HG02610 (cell line): ENCODE data around the gene ANKH.

Source experiments
- ATAC-seq: cut with Tn5 transposase; IDR thresholded peaks from one replicate; pipeline ENCODE4 v1.9.1; 2021; ENCODE audit warnings: mild to moderate bottlenecking, moderate library complexity; ENCODE audit not compliant: unreplicated experiment

ANKH gene

DNA sequence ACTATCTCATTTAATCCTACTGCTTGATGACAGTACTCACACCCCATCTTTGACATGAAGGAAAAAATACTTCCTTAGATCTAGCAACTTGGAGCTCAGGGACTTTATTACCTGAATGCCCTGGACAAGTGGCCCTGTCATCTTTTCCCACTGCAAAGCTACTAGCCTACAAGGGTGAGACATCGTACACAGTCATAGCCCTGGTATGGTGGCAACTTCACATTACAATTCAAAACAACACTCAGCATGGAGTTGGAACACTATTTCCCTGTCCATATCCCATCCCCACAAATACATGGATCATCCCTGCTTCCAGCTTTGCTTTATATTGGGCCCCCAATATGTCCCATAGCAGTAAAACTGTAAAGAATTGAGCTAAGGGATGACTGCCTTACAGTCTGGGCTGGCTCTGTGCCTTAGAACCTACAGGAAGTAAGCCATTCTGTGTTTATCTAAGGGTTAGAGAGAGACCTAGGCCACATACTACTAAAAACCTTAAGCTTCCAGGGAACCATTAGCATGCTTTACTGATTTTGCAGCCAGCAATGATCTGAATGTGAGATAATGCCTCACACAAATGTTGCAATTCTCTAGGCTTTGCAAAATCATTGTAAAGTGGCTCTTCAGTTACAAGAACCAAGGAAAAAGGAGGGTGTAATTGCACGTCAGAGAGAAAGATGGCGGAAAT lies 151.2 kb downstream of the ANKH start:
- no peak for ATAC-seq

DNA sequence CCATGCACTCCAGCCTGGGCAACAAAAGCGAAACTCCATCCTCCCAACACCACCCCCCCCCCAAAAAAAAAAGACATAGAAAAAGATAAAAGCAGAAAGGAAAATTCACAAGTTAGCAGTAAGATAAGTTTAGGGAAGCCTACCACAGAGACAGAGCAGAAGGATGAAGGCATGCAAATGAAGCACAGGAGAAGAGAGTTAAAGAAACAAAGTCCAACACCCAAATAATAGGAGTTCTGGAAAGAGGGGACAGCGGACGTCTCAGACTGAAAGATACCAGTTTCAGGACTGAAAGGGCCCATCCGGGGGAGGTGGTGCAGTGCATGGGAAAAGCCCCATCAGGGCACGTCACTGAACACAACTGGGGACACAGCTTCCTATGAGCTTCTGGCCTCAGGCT lies 152.8 kb downstream of the ANKH start:
- no peak for ATAC-seq

DNA sequence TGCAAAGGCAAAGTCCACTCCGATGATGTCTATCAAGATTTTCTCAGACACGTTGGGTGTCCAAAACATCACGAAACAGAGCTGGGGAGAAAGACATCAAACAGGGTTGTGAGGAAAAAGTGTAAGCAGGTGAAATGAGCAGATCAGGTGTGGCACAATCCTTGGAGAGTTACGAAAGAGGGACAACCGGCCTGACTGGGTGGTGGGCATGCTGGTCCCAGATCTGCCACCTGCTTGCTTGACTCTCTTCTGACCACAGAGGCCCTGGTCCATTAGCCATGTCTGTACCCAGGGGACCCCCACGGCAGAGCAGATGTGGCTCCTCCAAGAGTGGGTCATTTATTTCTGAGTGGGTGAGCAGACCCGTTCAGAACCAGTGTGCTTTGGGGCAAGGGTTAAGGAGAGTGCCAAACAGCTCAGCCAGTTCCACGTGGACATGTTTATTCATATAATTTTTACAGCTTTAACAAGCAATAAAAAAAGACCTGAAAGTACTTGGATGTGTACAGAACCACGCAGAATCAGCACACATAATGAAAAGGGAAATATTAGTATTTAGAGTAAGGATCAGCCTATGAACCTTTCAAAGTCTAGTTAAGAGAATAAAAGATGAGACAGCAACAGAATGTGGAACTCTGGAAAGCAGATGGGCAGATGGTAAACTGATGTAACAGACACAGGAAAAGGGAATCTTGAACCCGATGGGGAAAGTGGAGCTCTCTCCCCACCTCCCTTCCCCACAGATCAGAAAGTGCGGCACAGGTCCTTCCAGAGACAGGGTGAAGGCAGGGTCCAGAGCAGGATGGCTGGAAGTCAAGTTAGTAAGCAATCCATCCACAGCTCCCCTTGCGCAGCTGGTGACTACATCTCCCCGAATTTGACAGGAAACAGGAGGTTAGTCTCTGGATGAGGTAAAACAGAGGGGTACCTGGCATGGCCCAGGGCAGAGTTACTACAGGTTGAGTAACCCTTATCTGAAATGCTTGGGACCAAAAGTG lies 154.5 kb downstream of the ANKH start:
- no peak for ATAC-seq

DNA sequence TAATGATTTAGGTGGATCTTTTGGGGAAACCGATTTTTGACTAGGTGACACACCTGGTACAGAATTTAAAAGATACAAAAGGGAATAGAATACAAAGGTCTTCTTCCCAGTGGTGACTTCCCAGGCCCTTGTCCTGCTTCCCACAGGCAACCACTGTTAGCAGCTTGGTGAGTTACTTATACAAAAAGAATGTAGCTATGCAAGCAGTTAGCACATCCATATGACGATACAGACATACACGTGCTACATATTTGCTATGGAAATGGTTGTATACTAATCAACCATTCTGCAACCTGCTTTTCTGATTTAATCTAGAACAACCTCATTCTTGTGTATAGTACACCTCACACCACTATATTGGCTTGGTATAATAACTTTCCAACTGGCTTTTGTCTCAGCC lies 156.1 kb downstream of the ANKH start:
- ATAC-seq = no peak

DNA sequence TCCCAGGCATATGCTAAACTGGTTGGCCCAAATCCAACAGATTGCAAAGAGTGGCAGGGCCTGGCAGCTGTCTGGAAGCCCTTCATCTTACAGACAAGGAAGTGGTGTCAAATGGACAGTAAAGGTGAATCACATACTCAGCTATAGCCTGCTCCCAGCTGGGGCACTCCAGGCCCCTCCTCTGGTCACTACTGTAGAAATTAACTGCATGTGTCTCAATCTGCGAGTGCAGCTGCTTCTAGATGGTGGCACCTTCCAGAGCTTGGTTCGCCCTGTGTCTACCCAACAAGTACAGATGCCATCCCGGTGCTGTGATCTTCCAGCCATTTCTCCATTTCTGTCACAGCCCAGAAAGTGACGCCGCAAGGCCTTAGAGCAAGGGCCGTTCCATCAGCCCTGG lies 156.9 kb downstream of the ANKH start:
- no peak for ATAC-seq

DNA sequence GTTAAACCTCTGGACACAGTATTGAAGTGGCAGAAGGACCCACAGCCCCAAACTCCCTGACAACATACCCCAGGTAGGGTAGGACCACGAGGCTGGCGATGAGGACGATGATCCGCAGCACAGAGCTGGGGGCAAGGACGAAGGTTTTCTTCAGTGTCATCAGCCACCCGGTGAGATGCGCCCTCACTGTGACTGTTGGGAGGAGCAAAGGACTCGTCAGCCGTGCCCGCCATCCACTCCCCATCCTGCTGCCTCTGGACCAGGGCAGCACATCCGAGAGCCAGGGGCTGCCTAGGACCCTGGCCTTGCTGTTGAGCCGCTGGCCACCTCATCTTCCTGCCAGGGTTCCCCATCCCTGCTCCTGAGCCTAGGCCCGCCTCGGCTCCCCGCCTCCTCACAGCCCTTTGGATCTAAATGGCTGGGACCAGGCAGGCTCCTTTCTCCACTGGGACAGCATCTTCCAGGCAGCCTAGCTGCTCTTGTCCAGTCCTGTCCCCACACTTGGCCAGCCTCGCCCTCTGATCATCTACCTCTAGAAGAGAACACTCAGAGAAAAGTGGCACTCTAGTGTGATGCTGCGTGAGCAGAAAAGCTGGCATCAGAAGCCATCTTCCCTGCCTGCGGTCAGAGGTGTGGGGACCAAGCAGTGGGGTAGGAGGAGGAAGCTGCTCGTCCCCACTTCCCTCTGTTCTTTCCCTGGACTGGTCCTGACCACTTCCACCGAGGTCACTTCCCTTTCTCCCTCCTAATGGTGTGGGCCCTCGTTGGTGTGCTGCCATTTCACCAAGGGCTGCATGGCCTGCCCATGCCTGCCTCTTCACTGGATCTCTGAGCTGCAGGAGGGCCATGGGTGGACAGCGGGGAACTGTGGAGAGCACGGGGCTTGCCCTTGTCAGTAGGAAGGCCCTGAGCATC lies 157.8 kb downstream of the ANKH start:
- ATAC-seq = no peak

DNA sequence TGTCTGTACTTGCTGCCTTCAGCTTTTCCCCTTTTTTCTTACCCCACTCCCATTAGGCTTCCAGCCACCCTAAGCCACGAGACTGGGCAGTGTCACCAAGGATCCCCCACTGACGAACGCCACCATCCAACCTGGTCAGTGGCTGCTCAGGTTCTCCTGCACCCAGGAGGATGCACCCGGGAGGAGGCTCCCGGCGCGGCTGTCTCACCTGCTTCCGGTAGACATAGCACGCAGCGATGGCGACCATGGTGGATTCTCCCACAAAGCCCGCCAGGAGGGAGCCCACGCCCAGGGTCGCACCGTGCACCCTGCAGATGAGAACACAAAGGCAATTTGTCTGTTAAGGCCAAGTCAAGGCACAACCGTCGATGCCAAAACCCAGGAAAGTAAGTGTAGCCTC lies 158.9 kb downstream of the ANKH start:
- ATAC-seq = no peak

DNA sequence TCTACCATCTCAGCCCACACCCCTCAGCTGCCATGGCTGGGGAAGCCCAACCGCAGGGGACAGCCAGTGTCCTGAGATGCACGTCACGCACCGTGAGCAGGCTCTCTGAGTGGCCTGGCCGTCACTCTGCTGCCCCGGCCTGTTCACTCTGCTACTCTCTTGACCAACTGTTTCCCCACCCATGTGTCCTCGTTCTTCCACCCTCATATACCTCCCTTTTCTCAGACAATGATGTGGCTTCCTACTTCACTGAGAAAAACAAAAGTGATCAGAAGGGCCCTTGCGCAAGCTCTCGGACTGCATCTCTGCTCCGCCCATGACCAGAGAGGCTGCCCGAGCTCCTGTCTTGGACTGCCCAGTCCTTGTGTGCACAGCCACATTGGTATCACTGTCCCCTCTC lies 159.4 kb downstream of the ANKH start:
- ATAC-seq = no peak

DNA sequence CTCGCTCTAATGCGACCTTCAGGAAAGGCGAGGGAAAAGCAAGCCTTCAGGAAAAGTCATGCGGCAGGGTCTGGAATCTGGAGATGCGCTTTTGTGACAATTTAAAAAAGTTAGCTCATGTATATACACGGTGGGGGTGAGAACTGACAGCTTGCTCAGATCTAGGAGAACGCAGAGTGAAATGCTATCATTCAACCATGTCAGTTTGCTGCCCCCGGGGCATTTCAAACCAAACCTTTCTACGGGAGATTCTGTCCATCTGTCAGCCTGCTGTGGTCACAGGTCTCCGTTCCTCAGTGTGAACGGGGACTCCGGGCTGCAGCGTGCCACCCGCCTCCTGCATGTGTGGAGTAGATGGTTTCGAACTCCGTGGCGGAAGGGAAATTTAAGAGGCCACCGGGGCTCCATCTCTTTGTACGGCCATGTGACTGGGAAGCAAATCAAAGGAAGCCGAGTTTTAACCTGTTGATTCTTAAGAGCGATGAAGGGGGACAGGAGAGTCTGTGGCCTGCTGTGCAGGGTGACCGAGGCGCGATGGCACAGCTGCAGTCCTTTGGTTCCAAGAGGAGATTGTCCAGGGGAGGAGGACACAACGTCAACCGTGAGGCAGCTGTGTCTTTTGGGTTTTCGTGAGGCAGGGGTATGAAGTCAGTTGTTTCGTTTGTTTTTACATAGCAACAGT lies 161.1 kb downstream of the ANKH start:
- no peak for ATAC-seq

DNA sequence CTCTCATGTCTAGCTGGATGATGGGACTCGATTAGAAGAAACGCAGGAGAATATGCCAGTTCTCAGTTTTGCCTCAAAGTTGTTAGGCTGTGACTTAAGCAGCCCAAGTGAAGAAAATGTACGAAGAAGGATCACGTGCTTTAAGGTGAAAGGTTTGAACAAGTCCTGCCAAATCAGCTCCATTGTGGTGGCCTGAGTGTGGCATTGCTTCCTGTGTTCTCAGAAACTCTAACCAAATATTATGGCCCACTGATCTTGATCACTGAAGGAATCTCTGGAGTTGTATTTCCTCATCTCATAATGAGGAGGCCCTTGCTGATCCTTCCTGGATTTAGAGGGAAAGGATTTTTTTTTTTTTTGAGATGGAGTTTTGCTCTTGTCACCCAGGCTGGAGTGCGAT lies 163.0 kb downstream of the ANKH start:
- ATAC-seq = no peak

DNA sequence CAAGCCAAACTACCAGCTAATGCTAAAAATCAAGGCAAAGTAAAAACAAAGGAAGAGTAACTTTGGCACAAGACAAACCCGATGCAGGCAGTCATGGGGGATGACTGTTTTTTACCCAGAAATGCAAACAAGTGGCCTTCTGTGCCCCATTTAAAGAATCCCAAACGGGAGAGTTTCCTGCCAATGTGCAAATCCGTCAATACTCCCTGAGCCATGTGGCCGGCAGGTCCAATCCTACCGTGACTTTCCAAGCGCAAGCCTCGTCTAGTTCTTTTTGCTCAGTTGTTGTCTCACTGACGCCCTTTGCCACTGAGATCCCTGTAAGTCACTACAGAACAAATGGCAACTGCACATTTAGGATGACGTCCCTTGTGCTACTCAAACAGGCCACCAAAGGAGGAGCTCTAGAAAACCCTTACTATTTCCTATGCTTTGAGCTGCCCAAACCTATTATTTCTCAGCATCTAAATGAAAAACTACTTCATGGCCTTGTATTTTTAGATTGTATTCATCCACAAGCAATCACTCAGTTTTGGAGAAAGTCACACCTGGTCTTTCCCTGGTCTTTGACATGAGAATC lies 163.7 kb downstream of the ANKH start:
- no peak for ATAC-seq

DNA sequence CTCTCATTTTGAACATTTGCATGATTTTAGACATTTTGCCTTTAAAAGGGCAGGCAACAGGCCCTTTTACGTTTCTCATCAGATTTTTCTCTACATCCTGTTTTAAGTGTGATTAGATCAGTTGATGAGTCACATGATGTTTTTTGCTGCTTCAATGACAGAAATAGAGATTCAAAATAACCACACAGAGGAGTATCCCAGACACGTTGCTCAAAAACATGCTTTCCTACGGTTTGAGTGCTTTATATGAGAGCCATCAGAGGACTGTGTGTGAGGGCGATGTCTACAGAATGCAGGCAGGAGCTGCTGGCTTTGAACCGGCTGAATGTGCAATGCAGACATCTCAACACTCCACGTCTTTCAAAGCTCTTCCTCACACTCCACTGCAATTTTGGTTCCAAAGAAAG lies 165.0 kb downstream of the ANKH start:
- ATAC-seq = no peak

DNA sequence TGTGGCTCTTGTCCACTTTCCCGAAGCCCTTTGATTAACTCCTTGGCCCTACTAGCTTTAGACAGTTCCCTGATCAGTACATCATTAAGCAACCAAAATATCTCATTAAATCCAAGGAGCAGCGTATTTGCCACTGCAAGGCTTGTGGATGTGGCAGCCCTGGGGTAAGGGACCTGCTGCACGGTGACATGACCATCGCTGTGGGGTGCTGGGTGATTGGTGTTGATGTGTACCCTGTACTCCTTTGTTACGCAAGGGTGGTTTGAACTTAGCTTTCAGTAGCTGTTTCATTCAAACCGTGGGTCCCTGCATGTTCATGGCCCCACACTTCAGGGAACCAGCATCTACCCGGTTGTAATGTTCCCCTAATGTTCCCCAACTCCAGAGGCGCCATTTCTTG lies 166.0 kb downstream of the ANKH start:
- ATAC-seq = no peak

DNA sequence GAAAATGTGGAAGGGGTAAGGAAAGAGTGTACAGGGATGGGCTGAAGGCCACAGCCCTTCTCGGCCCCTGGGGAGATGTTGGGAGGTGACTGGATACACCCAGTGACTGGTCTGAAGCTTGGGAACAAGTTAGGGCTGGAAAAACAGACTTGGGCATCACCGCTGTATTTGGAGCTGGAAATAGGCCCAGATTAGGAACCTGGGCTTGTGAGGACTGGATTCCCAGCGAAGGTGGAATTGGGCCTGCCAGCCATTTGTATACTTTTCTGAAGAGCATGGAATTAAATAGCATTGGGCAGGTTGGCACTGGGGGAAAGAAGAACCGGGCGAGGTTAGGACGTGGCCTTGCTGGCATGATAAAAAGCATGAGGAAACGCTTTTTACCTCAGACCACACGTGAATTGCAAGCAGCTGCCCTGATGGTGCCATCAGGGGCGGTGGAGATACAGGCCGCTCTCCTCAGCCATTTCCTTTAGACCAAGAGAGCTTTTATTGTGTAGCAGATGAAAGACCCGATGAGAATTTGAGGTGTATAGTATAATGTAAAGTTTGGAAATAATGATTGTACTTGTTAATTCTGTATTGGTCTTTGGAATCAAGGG lies 169.2 kb downstream of the ANKH start:
- ATAC-seq = no peak

DNA sequence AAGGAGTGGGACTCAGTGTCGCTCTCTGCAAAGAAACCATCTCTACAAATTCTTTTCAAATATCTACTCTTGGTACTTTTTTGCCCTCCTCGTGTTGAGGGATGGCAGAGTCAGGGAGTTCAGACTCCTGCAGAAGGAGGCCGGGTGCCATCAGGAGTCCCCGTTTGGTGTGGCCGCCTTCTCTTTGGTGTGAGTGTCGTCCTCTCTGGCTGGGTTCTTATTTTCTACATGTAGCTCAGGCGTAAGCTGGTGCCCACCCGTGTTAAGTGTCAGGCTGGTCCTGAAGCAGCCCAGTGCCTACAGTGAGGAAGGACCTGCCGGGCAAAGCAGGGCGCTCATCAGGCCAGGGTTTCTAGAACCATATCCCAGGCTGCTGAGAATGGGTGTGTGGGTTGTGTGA lies 170.0 kb downstream of the ANKH start:
- ATAC-seq = no peak

DNA sequence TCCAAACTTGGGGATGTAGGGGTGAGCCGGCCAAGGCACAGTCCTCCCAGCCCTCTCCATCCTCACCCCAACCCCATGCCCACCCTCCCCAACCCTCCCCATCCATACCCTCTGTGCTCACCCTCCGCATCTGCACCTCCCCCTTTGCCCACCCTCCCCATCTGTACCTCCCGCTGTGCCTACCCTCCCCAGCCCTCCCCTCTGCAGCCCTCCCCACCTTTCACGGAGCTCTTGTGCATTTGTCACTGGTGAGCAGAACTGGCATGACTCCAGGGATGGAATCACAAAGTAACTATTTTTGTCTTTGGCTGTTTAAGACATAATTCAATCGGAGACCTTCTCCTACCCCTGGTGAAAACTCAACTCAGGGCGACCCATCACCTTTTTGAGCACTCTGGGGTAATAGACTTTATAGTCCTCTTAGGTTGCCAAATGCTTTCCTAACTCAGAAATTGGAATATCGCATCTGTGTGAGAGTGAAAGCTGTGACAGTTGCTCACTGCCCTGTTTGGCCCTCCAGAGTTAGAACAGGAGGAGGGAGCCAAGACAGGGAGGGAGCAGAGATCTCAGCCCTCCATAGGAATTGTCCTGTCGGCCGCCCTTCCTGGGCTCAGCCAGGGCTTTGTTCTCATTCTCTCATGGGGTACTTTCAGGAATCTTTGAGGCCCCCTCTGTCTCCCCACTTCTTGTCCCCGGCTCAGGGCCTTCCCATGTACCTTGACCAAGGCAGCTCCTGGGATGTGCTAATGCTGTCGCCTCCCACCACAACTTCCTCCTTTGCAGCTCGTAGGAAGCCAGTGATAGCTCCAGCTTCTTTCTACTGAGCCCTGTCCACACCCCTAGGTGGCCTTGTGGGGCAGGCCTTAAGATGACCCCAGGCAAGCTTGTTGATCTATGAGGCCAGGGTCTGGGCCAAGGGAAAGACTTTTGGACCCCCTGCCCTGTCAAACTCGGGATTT lies 170.8 kb downstream of the ANKH start:
- ATAC-seq = no peak

DNA sequence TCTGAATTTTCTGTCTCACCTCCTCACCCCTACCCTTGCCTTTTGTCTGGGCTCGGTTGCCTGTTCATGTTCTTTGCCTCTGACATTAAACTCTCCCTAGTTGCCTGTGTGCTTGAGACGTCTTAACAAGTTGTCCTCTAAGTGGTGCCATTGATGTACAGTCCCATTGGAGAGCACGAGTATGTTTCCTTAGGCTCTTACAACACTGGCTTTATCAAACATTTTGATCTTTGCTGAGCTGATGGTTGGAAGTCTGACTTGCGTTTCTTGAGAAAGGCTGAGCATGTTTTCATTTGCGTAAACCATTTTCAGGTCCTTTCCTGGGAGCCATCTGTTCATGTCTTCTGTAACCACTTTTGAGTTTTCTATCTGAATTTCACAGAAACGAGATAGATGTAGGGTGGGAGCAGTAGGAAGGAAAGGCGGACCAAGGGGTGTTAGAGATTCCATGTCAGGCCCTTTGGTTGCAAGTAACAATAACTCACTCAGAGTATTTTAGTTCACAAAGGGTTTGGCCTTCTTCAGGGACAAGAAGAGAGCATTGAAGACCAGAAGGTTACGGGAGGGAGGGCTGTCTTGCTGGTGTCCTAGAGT lies 171.7 kb downstream of the ANKH start:
- no peak for ATAC-seq

DNA sequence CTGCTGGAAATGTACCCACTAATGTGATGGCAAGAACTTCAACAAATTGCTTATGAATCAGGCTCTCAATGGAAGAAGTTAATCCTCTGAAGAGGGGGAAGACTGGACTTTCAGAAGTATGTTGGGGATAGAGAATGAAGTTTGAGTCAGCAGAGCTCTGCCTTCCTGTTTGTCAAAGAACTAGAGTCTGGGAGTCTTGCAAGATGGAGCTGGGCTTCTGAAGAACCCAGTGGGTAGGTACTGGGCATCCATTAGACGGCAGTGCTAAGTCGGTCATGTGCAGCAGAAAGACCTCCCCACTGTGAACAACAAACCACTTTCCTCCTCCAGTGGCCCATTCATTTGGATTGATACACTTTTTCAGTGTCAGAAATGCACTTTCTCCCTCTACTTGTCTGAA lies 172.4 kb downstream of the ANKH start:
- no peak for ATAC-seq
